Peyer's patch (tissue), 4 donors: ENCODE results near the gene NUBP1.
A peak's percentile ranks its signal among the peaks of the same experiment; 100 is the strongest.

Source experiments
- POLR2A ChIP-seq, 2 donors: fragments of 450-650 bp; IDR thresholded peaks; one replicate each; pipeline ENCODE4 v1.5.1; 2017; ENCODE audit warnings: antibody characterized with exemption in 2 of 2, mild to moderate bottlenecking in 2 of 2, moderate library complexity in 2 of 2
- TF ChIP-seq, protein P1 (sequence below), 6 experiments: fragments of 450-650 bp in 4 of 6; fragments of 200-600 bp in 2 of 6; sonication (generic) in 1 of 6; IDR thresholded peaks; one replicate each; pipeline ENCODE4 v1.5.1; 2017 to 2019; ENCODE audit warnings: antibody characterized with exemption in 6 of 6, mild to moderate bottlenecking in 3 of 6, moderate library complexity in 1 of 6

DNA sequence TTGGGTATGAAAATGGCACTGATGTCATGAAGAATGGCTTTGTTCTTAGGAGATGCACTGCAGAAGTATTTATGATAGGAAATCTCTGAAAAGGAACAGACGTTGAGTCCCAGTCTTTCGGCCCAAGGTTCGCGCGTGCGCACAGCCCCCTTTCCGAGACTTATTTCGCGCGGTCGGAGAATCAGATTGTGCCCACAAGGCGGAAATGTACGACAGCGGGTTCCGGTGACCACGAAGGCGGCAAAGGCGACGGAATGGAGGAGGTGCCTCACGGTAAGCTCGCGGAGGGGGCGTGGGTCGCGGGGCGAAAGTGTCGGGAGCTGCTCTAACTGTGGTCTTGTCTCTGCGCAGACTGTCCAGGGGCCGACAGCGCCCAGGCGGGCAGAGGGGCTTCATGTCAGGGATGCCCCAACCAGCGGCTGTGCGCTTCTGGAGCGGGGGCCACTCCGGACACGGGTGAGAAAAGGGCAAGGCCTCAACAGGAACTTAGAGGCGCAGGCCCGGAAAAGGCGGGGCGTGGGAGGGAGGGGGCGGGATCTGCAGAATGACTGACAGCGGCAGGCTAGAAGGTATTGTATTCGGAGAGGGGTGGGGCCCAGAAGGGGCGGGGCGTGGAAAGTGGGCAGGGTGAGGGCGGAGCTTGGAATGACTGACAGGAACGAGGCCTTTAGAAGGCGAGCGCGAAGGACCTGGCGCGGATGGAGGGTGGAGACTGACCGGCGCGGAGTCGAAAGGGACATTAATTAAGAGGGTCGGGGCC, at the start of gene NUBP1:
- TF ChIP-seq, protein P1, sequence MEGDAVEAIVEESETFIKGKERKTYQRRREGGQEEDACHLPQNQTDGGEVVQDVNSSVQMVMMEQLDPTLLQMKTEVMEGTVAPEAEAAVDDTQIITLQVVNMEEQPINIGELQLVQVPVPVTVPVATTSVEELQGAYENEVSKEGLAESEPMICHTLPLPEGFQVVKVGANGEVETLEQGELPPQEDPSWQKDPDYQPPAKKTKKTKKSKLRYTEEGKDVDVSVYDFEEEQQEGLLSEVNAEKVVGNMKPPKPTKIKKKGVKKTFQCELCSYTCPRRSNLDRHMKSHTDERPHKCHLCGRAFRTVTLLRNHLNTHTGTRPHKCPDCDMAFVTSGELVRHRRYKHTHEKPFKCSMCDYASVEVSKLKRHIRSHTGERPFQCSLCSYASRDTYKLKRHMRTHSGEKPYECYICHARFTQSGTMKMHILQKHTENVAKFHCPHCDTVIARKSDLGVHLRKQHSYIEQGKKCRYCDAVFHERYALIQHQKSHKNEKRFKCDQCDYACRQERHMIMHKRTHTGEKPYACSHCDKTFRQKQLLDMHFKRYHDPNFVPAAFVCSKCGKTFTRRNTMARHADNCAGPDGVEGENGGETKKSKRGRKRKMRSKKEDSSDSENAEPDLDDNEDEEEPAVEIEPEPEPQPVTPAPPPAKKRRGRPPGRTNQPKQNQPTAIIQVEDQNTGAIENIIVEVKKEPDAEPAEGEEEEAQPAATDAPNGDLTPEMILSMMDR (IDR thresholded peaks at IDR 0.05), result peak in 2 of 6 experiments; percentile 4 to 16
- TF ChIP-seq POLR2A (IDR thresholded peaks at IDR 0.05), result peak; percentile 62 to 84
